Activated T-cell treated with anti-CD3 and anti-CD28 coated beads for 1 hour (primary cell): ENCODE results near the gene NFXL1.

Source experiments
- DNase-seq: peaks from one replicate; pipeline ENCODE4 v3.0.0-alpha.2; 2020; ENCODE audit warnings: low read depth

NFXL1 gene

GRCh38 chr4:47891928-47892327 lies 22.5 kb downstream of the NFXL1 start:
- no peak for DNase-seq

- no peak for DNase-seq
Observed at GRCh38 chr4:47882228-47882627, 32.2 kb downstream of the NFXL1 start.

GRCh38 chr4:47879458-47879857 lies 34.9 kb downstream of the NFXL1 start:
- DNase-seq, result no peak

- no peak for DNase-seq
Observed at GRCh38 chr4:47876784-47877546, 37.4 kb downstream of the NFXL1 start.

- no peak for DNase-seq
Observed at GRCh38 chr4:47876310-47876709, 38.1 kb downstream of the NFXL1 start.

GRCh38 chr4:47873877-47874541 lies 40.4 kb downstream of the NFXL1 start:
- DNase-seq, result no peak

GRCh38 chr4:47863486-47863885 lies 50.9 kb downstream of the NFXL1 start:
- no peak for DNase-seq

GRCh38 chr4:47862297-47862696 lies 52.1 kb downstream of the NFXL1 start:
- no peak for DNase-seq

GRCh38 chr4:47860305-47860704 lies 54.1 kb downstream of the NFXL1 start:
- no peak for DNase-seq

- no peak for DNase-seq
Observed at GRCh38 chr4:47858006-47858405, 56.4 kb downstream of the NFXL1 start.

GRCh38 chr4:47856713-47857112 lies 57.7 kb downstream of the NFXL1 start:
- no peak for DNase-seq

- no peak for DNase-seq
Observed at GRCh38 chr4:47855350-47855749, 59.0 kb downstream of the NFXL1 start.

- no peak for DNase-seq
Observed at GRCh38 chr4:47852136-47852535, 62.2 kb downstream of the NFXL1 start.

- no peak for DNase-seq
Observed at GRCh38 chr4:47849466-47849865, 64.9 kb downstream of the NFXL1 start.

- no peak for DNase-seq
Observed at GRCh38 chr4:47848041-47848440, 66.3 kb downstream of the NFXL1 start.

GRCh38 chr4:47842985-47843384 lies 71.4 kb downstream of the NFXL1 start:
- no peak for DNase-seq

- DNase-seq, result no peak
Observed at GRCh38 chr4:47840291-47840690, 74.1 kb downstream of the NFXL1 start.

- DNase-seq, result no peak
Observed at GRCh38 chr4:47839259-47839658, 75.1 kb downstream of the NFXL1 start.

GRCh38 chr4:47838445-47838844 lies 75.9 kb downstream of the NFXL1 start:
- DNase-seq, result no peak

GRCh38 chr4:47837908-47838294 lies 76.5 kb downstream of the NFXL1 start, which contains the start of gene CORIN:
Gene CORIN (minus strand): TSS chr4:47838067. CDS start chr4:47837949, 118 bp downstream.
- no peak for DNase-seq

GRCh38 chr4:47837094-47837907 lies 77.1 kb downstream of the NFXL1 start:
- DNase-seq, result peak; percentile 26

- peak; percentile 16 for DNase-seq
Observed at GRCh38 chr4:47836641-47837093, 77.7 kb downstream of the NFXL1 start.

GRCh38 chr4:47835494-47835893 lies 78.9 kb downstream of the NFXL1 start:
- no peak for DNase-seq
